ENCODE results near the gene SLC7A14. TPM values are rescaled to one million over a fixed set of nuclear protein-coding genes. Genes with fewer than 3 reads are reported as not detected.
A peak's percentile ranks its signal among the peaks of the same experiment; 100 is the strongest.

SLC7A14 gene
- total and polyA plus RNA-seq, 8 donors: 0.09 to 1.9 (median 0.20) TPM

DNA sequence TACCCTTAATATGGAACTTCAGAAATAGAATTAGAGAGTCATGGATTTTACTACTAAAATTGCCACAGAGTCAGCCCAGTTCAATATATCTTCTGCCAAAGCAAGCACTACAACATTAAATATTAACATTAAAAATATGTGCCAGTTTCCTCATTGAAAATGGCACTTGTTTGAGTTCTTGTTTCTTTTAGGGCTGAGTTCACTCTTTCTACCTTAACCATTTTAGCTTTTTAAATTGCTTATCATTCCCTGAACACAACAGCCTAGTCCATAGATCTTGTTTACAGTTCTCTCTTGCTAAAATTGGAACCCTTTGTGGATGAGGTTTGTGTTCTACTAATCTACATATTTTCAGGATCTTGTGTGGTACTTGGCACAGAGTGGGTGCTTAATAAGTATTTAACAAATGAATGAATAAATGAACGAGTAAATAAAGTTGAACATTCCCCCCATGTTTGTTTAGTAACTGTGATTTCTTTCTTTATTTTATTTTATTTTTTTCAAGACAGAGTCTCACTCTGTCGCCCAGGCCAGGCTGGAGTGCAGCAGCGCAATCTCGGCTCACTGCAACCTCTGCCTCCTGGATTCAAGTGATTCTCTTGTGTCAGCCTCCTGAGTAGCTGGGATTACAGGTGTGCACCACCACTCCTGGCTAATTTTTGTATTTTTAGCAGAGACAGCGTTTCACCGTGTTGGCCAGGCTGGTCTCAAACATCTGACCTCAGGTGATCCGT is 46.0 kb upstream of the SLC7A14 start:
- TF ChIP-seq, protein P1, sequence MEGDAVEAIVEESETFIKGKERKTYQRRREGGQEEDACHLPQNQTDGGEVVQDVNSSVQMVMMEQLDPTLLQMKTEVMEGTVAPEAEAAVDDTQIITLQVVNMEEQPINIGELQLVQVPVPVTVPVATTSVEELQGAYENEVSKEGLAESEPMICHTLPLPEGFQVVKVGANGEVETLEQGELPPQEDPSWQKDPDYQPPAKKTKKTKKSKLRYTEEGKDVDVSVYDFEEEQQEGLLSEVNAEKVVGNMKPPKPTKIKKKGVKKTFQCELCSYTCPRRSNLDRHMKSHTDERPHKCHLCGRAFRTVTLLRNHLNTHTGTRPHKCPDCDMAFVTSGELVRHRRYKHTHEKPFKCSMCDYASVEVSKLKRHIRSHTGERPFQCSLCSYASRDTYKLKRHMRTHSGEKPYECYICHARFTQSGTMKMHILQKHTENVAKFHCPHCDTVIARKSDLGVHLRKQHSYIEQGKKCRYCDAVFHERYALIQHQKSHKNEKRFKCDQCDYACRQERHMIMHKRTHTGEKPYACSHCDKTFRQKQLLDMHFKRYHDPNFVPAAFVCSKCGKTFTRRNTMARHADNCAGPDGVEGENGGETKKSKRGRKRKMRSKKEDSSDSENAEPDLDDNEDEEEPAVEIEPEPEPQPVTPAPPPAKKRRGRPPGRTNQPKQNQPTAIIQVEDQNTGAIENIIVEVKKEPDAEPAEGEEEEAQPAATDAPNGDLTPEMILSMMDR (IDR thresholded peaks at IDR 0.05): no peak
- DNase-seq (no peak), FAIRE-seq (no peak), ATAC-seq (peak; percentile 71 to 91 (median 85))
- Histone ChIP-seq H3K27ac (peak overlapping the region in 3 of 4 donors; percentile 48 to 80 (median 67)), H3K36me3 (no peaks in the 10 kb centered on the region), H3K27me3 (no peaks in the 10 kb centered on the region), H3K4me3 (no peak overlapping the region), H3K4me1 (peaks cover 0 to 20% (median 14%) of the 10 kb centered on the region in 3 donors), H3K9me3 (no peaks in the 10 kb centered on the region)
- WGBS, 2 donors: 78 to 80% methylated on average over 7 of the region's 7 CpGs
- intact Hi-C loops (cut with DNase I): no loop called here

DNA sequence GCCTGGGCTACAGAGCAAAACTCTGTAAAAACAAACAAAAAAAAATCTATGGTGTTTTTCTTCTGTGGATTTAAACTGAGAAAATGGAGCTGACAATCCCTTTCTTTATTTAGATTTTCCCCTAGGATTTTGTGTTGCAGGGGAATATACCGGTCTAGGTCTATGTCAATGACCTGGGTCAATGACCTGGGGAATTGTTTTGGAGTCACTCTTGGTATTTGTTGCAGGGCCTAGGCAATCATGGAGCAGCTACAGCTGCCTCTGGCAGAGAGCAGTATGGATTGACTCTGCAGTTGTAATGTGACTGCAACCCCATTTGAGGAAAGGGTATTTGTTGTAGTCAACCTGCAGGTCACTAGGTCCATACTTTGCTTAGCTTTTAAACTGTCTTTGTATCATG is 37.6 kb upstream of the SLC7A14 start:
- Histone ChIP-seq H3K4me3 (no peak overlapping the region), H3K27ac (no peak overlapping the region), H3K4me1 (no peaks in the 10 kb centered on the region), H3K27me3 (no peaks in the 10 kb centered on the region), H3K36me3 (no peaks in the 10 kb centered on the region), H3K9me3 (no peaks in the 10 kb centered on the region)
- intact Hi-C loops (cut with DNase I): no loop called here
- ATAC-seq: no peak
- no peak for FAIRE-seq
- WGBS, 2 donors: 77 to 81% methylated on average over 1 of the region's 1 CpG
- TF ChIP-seq, protein P1 (IDR thresholded peaks at IDR 0.05): no peak
- no peak for DNase-seq

DNA sequence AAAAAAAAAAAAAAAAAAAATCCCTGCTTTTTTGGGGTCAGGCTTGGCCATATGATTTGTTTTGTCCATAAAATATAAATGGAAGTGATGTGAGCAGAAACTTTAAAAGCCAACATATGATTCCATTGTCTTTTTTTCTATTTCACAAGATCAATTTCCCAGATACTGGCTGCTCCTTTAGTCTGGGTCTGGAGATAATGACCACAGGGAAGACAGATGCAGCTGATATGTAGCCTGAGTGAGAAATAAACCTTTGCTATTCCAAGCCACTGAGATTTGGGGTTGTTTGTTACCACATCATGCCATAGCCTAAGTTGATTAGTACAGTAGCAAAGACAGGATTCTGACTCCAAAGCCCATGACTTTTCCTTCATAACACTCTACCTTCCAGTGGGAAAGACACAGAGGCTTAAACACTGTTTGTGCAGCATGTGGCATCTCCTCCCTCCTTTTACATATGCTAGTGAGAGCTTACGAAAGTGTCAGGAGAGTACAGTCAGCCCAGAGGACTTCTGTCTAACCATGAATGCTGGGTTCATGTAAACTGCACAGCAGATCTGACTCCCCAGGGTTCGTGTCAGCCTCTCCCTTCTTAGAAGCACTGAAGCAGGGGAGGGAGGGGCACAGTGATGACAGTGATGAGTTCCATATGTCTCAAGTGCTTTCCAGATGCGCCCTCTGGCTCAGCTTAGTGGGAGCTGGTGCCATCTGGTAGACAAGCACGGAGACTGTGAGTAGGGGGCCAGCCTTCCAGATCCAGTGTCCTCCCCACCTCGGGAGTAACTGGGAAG is 36.7 kb upstream of the SLC7A14 start:
- TF ChIP-seq, protein P1 (IDR thresholded peaks at IDR 0.05): no peak
- Histone ChIP-seq H3K27ac (no peak overlapping the region), H3K27me3 (no peaks in the 10 kb centered on the region), H3K4me1 (no peaks in the 10 kb centered on the region), H3K36me3 (no peaks in the 10 kb centered on the region), H3K9me3 (no peaks in the 10 kb centered on the region), H3K4me3 (no peak overlapping the region)
- DNase-seq (no peak), ATAC-seq (no peak), FAIRE-seq (no peak)
- WGBS, 2 donors: 62 to 63% methylated on average over 5 of the region's 5 CpGs
- intact Hi-C loops (cut with DNase I): no loop called here

DNA sequence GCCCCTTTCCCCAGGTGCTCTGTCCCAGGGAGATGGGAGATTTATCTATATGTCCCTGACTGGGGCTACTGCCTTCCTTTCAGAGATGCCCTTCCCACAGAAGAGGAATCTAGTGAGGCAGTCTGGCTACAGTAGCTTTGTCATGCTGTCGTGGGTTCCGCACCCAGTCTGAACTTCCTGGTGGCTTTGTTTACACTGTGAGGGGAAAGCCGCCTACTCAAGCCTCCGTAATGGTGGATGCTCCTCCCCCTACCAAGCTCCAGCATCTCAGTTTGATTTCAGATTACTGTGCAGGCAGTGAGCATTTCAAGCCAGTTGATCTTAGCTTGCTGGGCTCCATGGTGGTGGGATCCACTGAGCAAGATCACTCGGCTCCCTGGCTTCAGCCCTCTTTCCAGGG is 35.4 kb upstream of the SLC7A14 start:
- WGBS, 2 donors: 39 to 48% methylated on average over 5 of the region's 5 CpGs
- Histone ChIP-seq H3K27ac (no peak overlapping the region), H3K9me3 (no peaks in the 10 kb centered on the region), H3K27me3 (no peaks in the 10 kb centered on the region), H3K4me3 (no peak overlapping the region), H3K4me1 (no peaks in the 10 kb centered on the region), H3K36me3 (no peaks in the 10 kb centered on the region)
- DNase-seq (no peak), FAIRE-seq (no peak), ATAC-seq (no peak)
- intact Hi-C loops (cut with DNase I): no loop called here
- TF ChIP-seq, protein P1 (IDR thresholded peaks at IDR 0.05): no peak

Data from pancreas (tissue), 10 donors.